Right forelimb (tissue), 1 donor: ENCODE measurements around the gene BAIAP3.

Experiments
- DNase-seq: peaks from one replicate; pipeline ENCODE4 v3.0.0-alpha.2; 2018

Gene BAIAP3

GRCh38 chr16:1349351-1349750, 15.9 kb downstream of the BAIAP3 start:
- DNase-seq: no peak

- no peak for DNase-seq
Measured at GRCh38 chr16:1349951-1350350, 16.5 kb downstream of the BAIAP3 start.

GRCh38 chr16:1350691-1351090, 17.2 kb downstream of the BAIAP3 start:
- DNase-seq: no peak

- DNase-seq: no peak
Measured at GRCh38 chr16:1351215-1351581, 17.8 kb downstream of the BAIAP3 start.

GRCh38 chr16:1351582-1352362, 18.3 kb downstream of the BAIAP3 start, which contains the start of the genes GNPTG and TSR3:
Gene GNPTG (plus strand): TSS chr16:1351931. CDS start chr16:1351966, 35 bp downstream.
Gene TSR3 (minus strand): TSS chr16:1351878. CDS start chr16:1351804, 74 bp downstream.
- peak; percentile 91 for DNase-seq

- no peak for DNase-seq
Measured at GRCh38 chr16:1354815-1355540, 21.5 kb downstream of the BAIAP3 start.

GRCh38 chr16:1355591-1355990, 22.1 kb downstream of the BAIAP3 start:
- no peak for DNase-seq

- no peak for DNase-seq
Measured at GRCh38 chr16:1356061-1356900, 22.8 kb downstream of the BAIAP3 start.

GRCh38 chr16:1357906-1358566, 24.6 kb downstream of the BAIAP3 start:
- DNase-seq: no peak

GRCh38 chr16:1361685-1362360, 28.4 kb downstream of the BAIAP3 start:
- no peak for DNase-seq

GRCh38 chr16:1362807-1363206, 29.4 kb downstream of the BAIAP3 start:
- DNase-seq: no peak

GRCh38 chr16:1363501-1364041, 30.1 kb downstream of the BAIAP3 start:
- no peak for DNase-seq

GRCh38 chr16:1364510-1364909, 31.1 kb downstream of the BAIAP3 start:
- no peak for DNase-seq

GRCh38 chr16:1366060-1366711, 32.7 kb downstream of the BAIAP3 start:
- DNase-seq: no peak

- no peak for DNase-seq
Measured at GRCh38 chr16:1366712-1367299, 33.4 kb downstream of the BAIAP3 start.

GRCh38 chr16:1367486-1368174, 34.2 kb downstream of the BAIAP3 start:
- no peak for DNase-seq

GRCh38 chr16:1371054-1371978, 37.9 kb downstream of the BAIAP3 start:
- no peak for DNase-seq

GRCh38 chr16:1372292-1372950, 39.0 kb downstream of the BAIAP3 start:
- DNase-seq: no peak
